ENCODE results near the gene SFSWAP.

Gene SFSWAP

GRCh38 chr12:131832321-131833231 lies 121.7 kb downstream of the SFSWAP start:
- no peak for DNase-seq (ENCODE audit: low read depth in 3 of 3, low spot score in 1 of 3)

- no peak for DNase-seq (ENCODE audit: low read depth in 3 of 3, low spot score in 1 of 3)
Observed at GRCh38 chr12:131833288-131833895, 122.5 kb downstream of the SFSWAP start.

- DNase-seq (ENCODE audit: low read depth in 3 of 3, low spot score in 1 of 3) = no peak
Observed at GRCh38 chr12:131833896-131834641, 123.2 kb downstream of the SFSWAP start.

- no peak for DNase-seq (ENCODE audit: low read depth in 3 of 3, low spot score in 1 of 3)
Observed at GRCh38 chr12:131834798-131835615, 124.1 kb downstream of the SFSWAP start.

GRCh38 chr12:131835616-131836171 lies 124.8 kb downstream of the SFSWAP start:
- no peak for DNase-seq (ENCODE audit: low read depth in 3 of 3, low spot score in 1 of 3)

- DNase-seq (ENCODE audit: low read depth in 3 of 3, low spot score in 1 of 3) = no peak
Observed at GRCh38 chr12:131836193-131836592, 125.3 kb downstream of the SFSWAP start.

- no peak for DNase-seq (ENCODE audit: low read depth in 3 of 3, low spot score in 1 of 3)
Observed at GRCh38 chr12:131836714-131837397, 126.0 kb downstream of the SFSWAP start.

- no peak for DNase-seq (ENCODE audit: low read depth in 3 of 3, low spot score in 1 of 3)
Observed at GRCh38 chr12:131840643-131841416, 129.9 kb downstream of the SFSWAP start.

- DNase-seq (ENCODE audit: low read depth in 3 of 3, low spot score in 1 of 3) = no peak
Observed at GRCh38 chr12:131841547-131841946, 130.7 kb downstream of the SFSWAP start.

GRCh38 chr12:131842169-131842568 lies 131.3 kb downstream of the SFSWAP start:
- DNase-seq (ENCODE audit: low read depth in 3 of 3, low spot score in 1 of 3) = no peak

GRCh38 chr12:131843527-131843926 lies 132.6 kb downstream of the SFSWAP start:
- no peak for DNase-seq (ENCODE audit: low read depth in 3 of 3, low spot score in 1 of 3)

GRCh38 chr12:131844140-131844539 lies 133.2 kb downstream of the SFSWAP start:
- no peak for DNase-seq (ENCODE audit: low read depth in 3 of 3, low spot score in 1 of 3)

- no peak for DNase-seq (ENCODE audit: low read depth in 3 of 3, low spot score in 1 of 3)
Observed at GRCh38 chr12:131844656-131845055, 133.8 kb downstream of the SFSWAP start.

GRCh38 chr12:131845121-131845520 lies 134.2 kb downstream of the SFSWAP start:
- no peak for DNase-seq (ENCODE audit: low read depth in 3 of 3, low spot score in 1 of 3)

- DNase-seq (ENCODE audit: low read depth in 3 of 3, low spot score in 1 of 3) = no peak
Observed at GRCh38 chr12:131847456-131847855, 136.6 kb downstream of the SFSWAP start.

- DNase-seq (ENCODE audit: low read depth in 3 of 3, low spot score in 1 of 3) = no peak
Observed at GRCh38 chr12:131848753-131849152, 137.9 kb downstream of the SFSWAP start.

Data from stimulated activated CD4-positive, alpha-beta T cell treated with anti-CD3 and anti-CD28 coated beads, TNF-alpha, amount 100 ng/mL, for 1 hour (primary cell).